ENCODE results near the gene KSR1.

KSR1 gene

DNA sequence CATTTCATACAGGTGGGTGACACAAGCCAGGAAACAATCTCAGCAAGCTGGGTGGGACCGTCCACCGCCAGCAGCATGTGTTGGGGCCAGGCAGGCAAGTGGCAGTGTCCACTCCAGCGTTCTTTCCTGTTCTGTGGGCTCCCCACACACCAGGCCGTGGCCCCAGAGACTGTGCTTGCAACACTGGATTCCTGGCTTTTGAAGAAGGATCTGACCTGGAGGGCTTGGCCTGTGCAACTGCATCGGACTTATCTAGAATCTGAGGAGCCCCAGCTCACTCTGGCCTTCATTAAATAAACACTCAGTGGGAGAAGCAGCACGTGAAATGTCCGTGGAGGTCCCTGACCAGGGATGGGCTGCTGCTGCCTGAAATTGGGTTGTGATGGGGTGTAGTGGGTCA is 3.2 kb downstream of the KSR1 start:
- TF ChIP-seq GLIS3 (CRISPR knock-in tag; IDR thresholded peaks at IDR 0.05) (no peak), ISL1 (CRISPR knock-in tag; IDR thresholded peaks at IDR 0.05) (no peak), ZFP3 (CRISPR knock-in tag; IDR thresholded peaks at IDR 0.05) (no peak), CSDC2 (CRISPR knock-in tag; IDR thresholded peaks at IDR 0.05) (no peak), ARNTL (CRISPR knock-in tag; IDR thresholded peaks at IDR 0.05; ENCODE audit: borderline replicate concordance, low read depth) (no peak), ZNF565 (CRISPR knock-in tag; conservative IDR thresholded peaks at IDR 0.05; ENCODE audit: low read depth) (no peak), PATZ1 (CRISPR knock-in tag; IDR thresholded peaks at IDR 0.05; ENCODE audit: borderline replicate concordance) (no peak), PPARA (CRISPR knock-in tag; IDR thresholded peaks at IDR 0.05; ENCODE audit: borderline replicate concordance) (no peak), TOX (CRISPR knock-in tag; IDR thresholded peaks at IDR 0.05; ENCODE audit: borderline replicate concordance) (no peak), POU6F1 (CRISPR knock-in tag; IDR thresholded peaks at IDR 0.05; ENCODE audit: borderline replicate concordance, low read depth) (no peak), SNAI2 (CRISPR knock-in tag; IDR thresholded peaks at IDR 0.05) (no peak), ESRRG (CRISPR knock-in tag; IDR thresholded peaks at IDR 0.05) (no peak), BACH2 (CRISPR knock-in tag; IDR thresholded peaks at IDR 0.05; ENCODE audit: borderline replicate concordance) (no peak), ZNF70 (CRISPR knock-in tag; IDR thresholded peaks at IDR 0.05) (no peak)
- TF ChIP-seq, protein P1, sequence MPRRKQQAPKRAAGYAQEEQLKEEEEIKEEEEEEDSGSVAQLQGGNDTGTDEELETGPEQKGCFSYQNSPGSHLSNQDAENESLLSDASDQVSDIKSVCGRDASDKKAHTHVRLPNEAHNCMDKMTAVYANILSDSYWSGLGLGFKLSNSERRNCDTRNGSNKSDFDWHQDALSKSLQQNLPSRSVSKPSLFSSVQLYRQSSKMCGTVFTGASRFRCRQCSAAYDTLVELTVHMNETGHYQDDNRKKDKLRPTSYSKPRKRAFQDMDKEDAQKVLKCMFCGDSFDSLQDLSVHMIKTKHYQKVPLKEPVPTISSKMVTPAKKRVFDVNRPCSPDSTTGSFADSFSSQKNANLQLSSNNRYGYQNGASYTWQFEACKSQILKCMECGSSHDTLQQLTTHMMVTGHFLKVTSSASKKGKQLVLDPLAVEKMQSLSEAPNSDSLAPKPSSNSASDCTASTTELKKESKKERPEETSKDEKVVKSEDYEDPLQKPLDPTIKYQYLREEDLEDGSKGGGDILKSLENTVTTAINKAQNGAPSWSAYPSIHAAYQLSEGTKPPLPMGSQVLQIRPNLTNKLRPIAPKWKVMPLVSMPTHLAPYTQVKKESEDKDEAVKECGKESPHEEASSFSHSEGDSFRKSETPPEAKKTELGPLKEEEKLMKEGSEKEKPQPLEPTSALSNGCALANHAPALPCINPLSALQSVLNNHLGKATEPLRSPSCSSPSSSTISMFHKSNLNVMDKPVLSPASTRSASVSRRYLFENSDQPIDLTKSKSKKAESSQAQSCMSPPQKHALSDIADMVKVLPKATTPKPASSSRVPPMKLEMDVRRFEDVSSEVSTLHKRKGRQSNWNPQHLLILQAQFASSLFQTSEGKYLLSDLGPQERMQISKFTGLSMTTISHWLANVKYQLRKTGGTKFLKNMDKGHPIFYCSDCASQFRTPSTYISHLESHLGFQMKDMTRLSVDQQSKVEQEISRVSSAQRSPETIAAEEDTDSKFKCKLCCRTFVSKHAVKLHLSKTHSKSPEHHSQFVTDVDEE (CRISPR knock-in tag; IDR thresholded peaks at IDR 0.05) = no peak
- TF ChIP-seq, protein P2, sequence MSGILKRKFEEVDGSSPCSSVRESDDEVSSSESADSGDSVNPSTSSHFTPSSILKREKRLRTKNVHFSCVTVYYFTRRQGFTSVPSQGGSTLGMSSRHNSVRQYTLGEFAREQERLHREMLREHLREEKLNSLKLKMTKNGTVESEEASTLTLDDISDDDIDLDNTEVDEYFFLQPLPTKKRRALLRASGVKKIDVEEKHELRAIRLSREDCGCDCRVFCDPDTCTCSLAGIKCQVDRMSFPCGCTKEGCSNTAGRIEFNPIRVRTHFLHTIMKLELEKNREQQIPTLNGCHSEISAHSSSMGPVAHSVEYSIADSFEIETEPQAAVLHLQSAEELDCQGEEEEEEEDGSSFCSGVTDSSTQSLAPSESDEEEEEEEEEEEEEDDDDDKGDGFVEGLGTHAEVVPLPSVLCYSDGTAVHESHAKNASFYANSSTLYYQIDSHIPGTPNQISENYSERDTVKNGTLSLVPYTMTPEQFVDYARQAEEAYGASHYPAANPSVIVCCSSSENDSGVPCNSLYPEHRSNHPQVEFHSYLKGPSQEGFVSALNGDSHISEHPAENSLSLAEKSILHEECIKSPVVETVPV (CRISPR knock-in tag; IDR thresholded peaks at IDR 0.05) = no peak
- TF ChIP-seq, protein P3, sequence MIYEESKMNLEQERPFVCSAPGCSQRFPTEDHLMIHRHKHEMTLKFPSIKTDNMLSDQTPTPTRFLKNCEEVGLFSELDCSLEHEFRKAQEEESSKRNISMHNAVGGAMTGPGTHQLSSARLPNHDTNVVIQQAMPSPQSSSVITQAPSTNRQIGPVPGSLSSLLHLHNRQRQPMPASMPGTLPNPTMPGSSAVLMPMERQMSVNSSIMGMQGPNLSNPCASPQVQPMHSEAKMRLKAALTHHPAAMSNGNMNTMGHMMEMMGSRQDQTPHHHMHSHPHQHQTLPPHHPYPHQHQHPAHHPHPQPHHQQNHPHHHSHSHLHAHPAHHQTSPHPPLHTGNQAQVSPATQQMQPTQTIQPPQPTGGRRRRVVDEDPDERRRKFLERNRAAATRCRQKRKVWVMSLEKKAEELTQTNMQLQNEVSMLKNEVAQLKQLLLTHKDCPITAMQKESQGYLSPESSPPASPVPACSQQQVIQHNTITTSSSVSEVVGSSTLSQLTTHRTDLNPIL (CRISPR knock-in tag; IDR thresholded peaks at IDR 0.05; ENCODE audit: low read depth) = no peak

DNA sequence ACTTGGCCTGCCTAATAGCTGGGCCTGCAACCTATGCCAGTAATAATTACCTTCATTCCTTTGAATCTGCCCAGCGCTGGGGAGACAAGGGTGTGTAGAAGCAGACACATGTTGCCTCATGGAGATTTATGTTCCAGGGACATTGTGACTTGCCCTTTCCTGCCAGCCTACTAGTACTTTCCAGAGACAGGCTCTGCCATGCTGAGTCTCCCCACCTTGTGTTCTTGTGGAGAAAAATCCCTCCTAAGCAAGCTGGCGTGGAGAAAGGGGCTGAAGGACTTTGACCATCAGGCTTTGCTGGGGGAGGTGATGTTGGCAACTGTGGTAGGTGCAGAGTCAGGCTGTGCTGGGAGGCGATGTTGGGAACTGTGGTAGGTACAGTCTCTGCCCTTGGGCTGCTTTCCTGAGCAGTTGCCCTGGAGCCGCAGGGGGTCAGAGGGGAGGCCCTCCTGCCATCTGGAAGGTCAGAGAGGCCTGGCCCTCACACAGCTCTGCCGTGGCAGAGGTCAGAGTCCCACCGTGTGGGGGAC is 4.0 kb downstream of the KSR1 start:
- no peak for ATAC-seq
- TF ChIP-seq OSR1 (CRISPR knock-in tag; IDR thresholded peaks at IDR 0.05) (no peak), BACH2 (CRISPR knock-in tag; IDR thresholded peaks at IDR 0.05; ENCODE audit: borderline replicate concordance) (no peak), PATZ1 (CRISPR knock-in tag; IDR thresholded peaks at IDR 0.05; ENCODE audit: borderline replicate concordance) (no peak), ZFP3 (CRISPR knock-in tag; IDR thresholded peaks at IDR 0.05) (no peak)
- TF ChIP-seq, protein P1 (CRISPR knock-in tag; IDR thresholded peaks at IDR 0.05) = no peak

More for the DNA sequence above, 3.2 kb downstream of the KSR1 start:
- no peak for ATAC-seq

Measured in SK-N-SH treated with all-trans-retinoic acid at 6 μM for 48 hours (cell line).